ENCODE data around the gene NPRL2.
A peak's percentile ranks its signal among the peaks of the same experiment; 100 is the strongest.

NPRL2 gene

GRCh38 chr3:50303013-50303815 is 47.4 kb downstream of the NPRL2 start, which contains the start of gene HYAL1:
Gene HYAL1 (minus strand): TSS chr3:50303574. CDS start chr3:50302956, 618 bp downstream.
- no peak for DNase-seq

GRCh38 chr3:50302095-50303012 is 48.2 kb downstream of the NPRL2 start:
- no peak for DNase-seq

GRCh38 chr3:50300681-50301254 is 49.8 kb downstream of the NPRL2 start:
- DNase-seq, result no peak

GRCh38 chr3:50299929-50300680 is 50.5 kb downstream of the NPRL2 start:
- DNase-seq, result no peak

GRCh38 chr3:50299638-50299928 is 51.0 kb downstream of the NPRL2 start:
- DNase-seq, result no peak

- DNase-seq, result peak; percentile 74
These were observed 51.5 kb downstream of the NPRL2 start, which contains the start of the genes HYAL3 and NAA80 for GRCh38 chr3:50298836-50299637. Gene HYAL3 (minus strand): TSS chr3:50299405. CDS start chr3:50295602, 3,803 bp downstream. Gene NAA80 (minus strand): TSS chr3:50299405. CDS start chr3:50297463, 1,942 bp downstream.

GRCh38 chr3:50297896-50298725 is 52.5 kb downstream of the NPRL2 start:
- no peak for DNase-seq

GRCh38 chr3:50297384-50297775 is 53.2 kb downstream of the NPRL2 start:
- no peak for DNase-seq
